ENCODE data around the gene SMG6. TPM values are rescaled to one million over a fixed set of nuclear protein-coding genes. Genes with fewer than 3 reads are reported as not detected.

Gene SMG6
- total and polyA plus RNA-seq, 2 of the 4 experiments (the other 2 are of a cell fraction) = 16.3 to 30.3 TPM

GRCh38 chr17:2279707-2280106 is 23.9 kb downstream of the SMG6 start:
- no peak for DNase-seq
- WGBS, 2 experiments (ENCODE audit: extremely low coverage in 2 of 2, insufficient read length in 1 of 2) = 95% methylated on average over 4 of the region's 9 CpGs; no CpG with 5 or more reads in 1 of the 2 experiments
- no peak overlapping the region for H3K4ac ChIP-seq (ENCODE audit: low read depth, low read length)
- no peak overlapping the region for H2AK9ac ChIP-seq (replicated peaks; ENCODE audit: low read depth, low read length, poor library complexity)
- H2BK15ac ChIP-seq (ENCODE audit: low read depth, low read length) = no peak overlapping the region
- H3K4me3 ChIP-seq (ENCODE audit: insufficient read depth, low read depth, low read length) = no peak overlapping the region
- H3K23ac ChIP-seq (ENCODE audit: low read depth, low read length) = no peak overlapping the region
- H2BK20ac ChIP-seq (ENCODE audit: low read depth, low read length) = no peak overlapping the region
- no peak overlapping the region for H4K8ac ChIP-seq (ENCODE audit: low read depth in 2 of 2, low read length in 2 of 2)
- H4K20me1 ChIP-seq (ENCODE audit: insufficient read depth, low read length) = no peaks in the 10 kb centered on the region; the same call in 1 of the 2 replicates
- peaks cover 7% of the 10 kb centered on the region for H3K4me1 ChIP-seq (ENCODE audit: control insufficient read depth, insufficient read depth, low read length)
- no peak overlapping the region for H3K27ac ChIP-seq (ENCODE audit: insufficient read depth, low read length)
- H3K9me1 ChIP-seq (ENCODE audit: insufficient read depth, low read length) = no peaks in the 10 kb centered on the region
- no peak overlapping the region for H3K18ac ChIP-seq (ENCODE audit: low read depth, low read length)
- no peak overlapping the region for H2BK5ac ChIP-seq (ENCODE audit: low read depth, low read length, poor library complexity, severe bottlenecking)
- no peak overlapping the region for H3K56ac ChIP-seq (ENCODE audit: extremely low read depth, insufficient read depth, low read length)
- no peak overlapping the region for H2AFZ ChIP-seq (replicated peaks; ENCODE audit: low read length, poor library complexity)
- POLR2A ChIA-PET (ENCODE audit: unreplicated experiment) = no interaction called here
- no TSS peak for BruUV-seq (replicated peaks)
- ATAC-seq (ENCODE audit: low read depth) = no peak
- TF ChIP-seq SMC3 (IDR thresholded peaks at IDR 0.05; ENCODE audit: low read depth, low read length) = no peak
- TF ChIP-seq MAFK (IDR thresholded peaks at IDR 0.05; ENCODE audit: low read depth, low read length) = no peak
- no peak for TF ChIP-seq CTCF (conservative IDR thresholded peaks at IDR 0.05; ENCODE audit: low read depth, low read length)
- TF ChIP-seq POLR2A (IDR thresholded peaks at IDR 0.05; ENCODE audit: low read depth, low read length) = no peak
- TF ChIP-seq RCOR1 (IDR thresholded peaks at IDR 0.05; ENCODE audit: insufficient replicate concordance, low read length) = no peak
- no peak for TF ChIP-seq CEBPB (IDR thresholded peaks at IDR 0.05; ENCODE audit: low read depth, low read length)
- no peak for TF ChIP-seq ELK1 (IDR thresholded peaks at IDR 0.05; ENCODE audit: borderline replicate concordance, low read depth, low read length)
- CTCF ChIA-PET = interaction anchor here (0.6 kb wide), 1 partner anchor 396 kb away, joined by 3 read pairs; no protein-coding TSS in a partner anchor
- H2AK5ac ChIP-seq (ENCODE audit: low read depth, low read length) = no peak overlapping the region
- no peaks in the 10 kb centered on the region for H3K27me3 ChIP-seq (ENCODE audit: control insufficient read depth, insufficient read depth, low read length)
- no peak overlapping the region for H4K91ac ChIP-seq (ENCODE audit: insufficient read depth, low read depth, low read length)
- H3K14ac ChIP-seq (replicated peaks; ENCODE audit: low read depth, low read length) = no peak overlapping the region
- H2BK120ac ChIP-seq (ENCODE audit: low read depth, low read length) = no peak overlapping the region
- H3K9ac ChIP-seq (ENCODE audit: low read depth, low read length) = no peak overlapping the region
- intact Hi-C loops (cut with micrococcal nuclease) = no loop called here
- in situ Hi-C loops (cut with MboI; ENCODE audit: low sequenced_read_pairs) = loop anchor here (10.0 kb wide), 1 partner anchor 375 kb away; no protein-coding TSS in a partner anchor
- dilution Hi-C loops (cut with HindIII; ENCODE audit: low sequenced_read_pairs, unreplicated experiment) = no loop called here
- H3K79me1 ChIP-seq (ENCODE audit: low read depth in 1 of 2, low read length in 2 of 2) = peaks cover 12 to 24% of the 10 kb centered on the region in 2 experiments
- no peaks in the 10 kb centered on the region for H3K9me3 ChIP-seq (ENCODE audit: control insufficient read depth, insufficient read depth, low read length)
- no peak overlapping the region for H4K5ac ChIP-seq (ENCODE audit: low read depth, low read length)
- peaks cover 31% of the 10 kb centered on the region for H3K36me3 ChIP-seq (ENCODE audit: control insufficient read depth, insufficient read depth, low read length)
- H3K4me2 ChIP-seq (ENCODE audit: low read depth, low read length) = no peak overlapping the region
